ENCODE results near the gene CDH15.

CDH15 gene

DNA sequence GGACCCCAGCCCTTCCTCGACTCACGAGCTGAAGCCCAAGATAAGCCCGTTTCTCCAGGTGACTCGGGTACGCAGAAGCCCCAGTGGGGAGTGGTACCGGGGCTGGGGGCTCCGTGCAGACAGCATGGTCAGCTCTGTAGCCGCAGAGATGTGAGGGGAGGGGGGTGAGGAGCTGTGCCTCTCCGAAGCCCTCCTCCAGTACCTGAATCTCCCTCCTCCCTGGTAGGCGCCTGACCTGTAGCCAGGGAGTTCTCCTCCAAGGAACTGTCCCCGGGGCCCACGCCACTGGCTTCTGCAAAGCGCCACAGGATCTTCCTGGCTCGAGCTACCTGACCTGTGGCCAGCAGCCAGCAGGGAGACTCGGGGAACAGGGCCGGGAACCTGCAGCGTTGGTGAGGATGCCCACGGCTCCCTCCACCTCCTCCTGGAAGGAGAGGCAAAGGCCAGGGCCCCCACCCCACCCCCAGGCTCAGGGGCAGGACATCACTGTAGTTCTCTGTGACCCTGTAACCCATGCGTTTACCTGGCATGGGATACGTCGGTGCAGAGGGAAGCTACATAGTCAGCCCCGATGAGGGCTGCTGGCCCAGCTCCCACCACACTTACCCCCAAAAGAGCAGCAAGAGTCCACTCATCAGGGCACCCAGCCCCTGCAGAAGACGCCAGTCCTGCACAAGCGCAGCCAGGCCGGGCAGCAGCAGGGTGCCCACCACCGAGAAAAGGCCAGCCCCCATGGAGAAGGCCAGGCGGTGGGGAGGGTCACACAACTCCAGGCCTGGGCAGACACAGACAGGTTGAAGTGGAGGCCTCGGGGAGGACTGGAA is 27.1 kb downstream of the CDH15 start:
- FAIRE-seq (no peak), DNase-seq (ENCODE audit: low spot score) (no peak)

DNA sequence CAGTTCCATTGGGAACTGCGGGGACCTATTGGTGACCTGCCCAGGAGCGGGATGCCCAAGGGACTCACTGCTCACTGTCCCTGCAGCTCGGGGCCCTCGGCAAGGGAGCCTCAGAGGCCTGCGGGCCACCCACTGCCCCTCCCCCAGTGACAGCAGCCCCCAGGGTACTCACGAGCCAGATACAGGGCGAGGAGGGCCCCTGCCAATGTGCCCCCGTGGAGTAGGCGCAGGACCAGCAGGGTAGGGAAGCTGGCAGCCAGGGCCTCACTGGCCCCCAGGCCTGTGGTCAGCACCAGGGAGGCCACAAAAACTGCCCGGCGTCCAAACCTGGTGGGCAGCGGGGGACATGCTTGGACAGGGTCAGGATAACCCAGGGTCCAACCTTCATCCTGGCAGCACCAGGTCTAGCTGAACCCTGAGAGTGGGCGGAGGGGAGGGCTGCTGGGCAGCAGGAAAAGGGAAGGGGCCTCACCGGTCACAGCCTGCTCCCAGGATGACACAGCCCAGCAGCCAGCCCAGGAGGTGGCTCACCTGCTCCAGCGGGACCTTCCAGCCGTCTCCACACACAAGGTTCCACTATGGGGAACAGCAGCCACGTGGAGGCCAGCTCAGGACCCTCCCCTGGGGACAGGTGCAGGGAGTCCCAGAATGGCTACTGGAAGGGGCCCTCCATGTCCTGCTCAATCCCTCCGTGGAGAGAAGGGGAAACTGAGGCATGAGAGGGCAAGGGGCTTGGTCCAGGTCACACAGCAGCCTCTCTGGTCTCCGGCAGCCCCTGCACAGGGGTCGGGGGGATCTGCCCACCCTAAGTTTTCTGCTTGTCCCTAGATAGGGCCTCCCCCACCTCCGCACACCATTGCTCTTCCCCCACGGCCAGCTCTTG is 27.9 kb downstream of the CDH15 start:
- no peak for FAIRE-seq
- no peak for DNase-seq (ENCODE audit: low spot score)

- FAIRE-seq, result no peak
- DNase-seq (ENCODE audit: low spot score), result peak; percentile 8
These were observed 28.7 kb downstream of the CDH15 start, which contains the start of gene SLC22A31 for GRCh38 chr16:89200124-89200849. Gene SLC22A31, minus strand, starts transcription at chr16:89200537. Its CDS starts 36 bp downstream, at chr16:89200501.

DNA sequence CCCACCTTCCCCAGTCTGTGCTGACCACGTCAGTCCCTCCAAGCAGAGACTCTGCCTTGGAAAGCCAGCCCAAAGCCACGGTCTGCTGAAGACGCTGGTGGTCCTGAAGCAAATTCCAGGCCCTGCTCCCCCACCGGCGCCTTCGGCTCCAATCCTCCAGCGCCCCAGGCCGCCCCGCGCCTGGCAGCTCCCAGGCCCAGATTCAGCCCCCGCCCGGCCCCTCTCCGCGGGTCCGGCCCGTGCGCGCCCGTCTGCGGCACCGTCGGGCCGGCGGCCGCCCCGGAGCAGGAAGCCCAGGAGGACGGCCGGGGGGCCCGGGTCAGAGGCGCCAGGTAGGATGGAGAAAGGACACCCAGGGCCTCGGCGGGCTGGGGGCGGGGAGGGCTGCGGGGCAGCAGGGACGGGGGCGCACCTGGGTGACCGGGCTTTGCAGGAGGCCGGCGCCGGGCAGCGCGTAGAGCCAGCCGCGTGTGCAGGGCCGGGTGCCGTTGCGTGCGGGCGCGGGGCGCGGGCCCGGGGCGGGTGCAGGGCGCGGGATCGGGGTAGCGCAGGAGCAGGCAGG is 29.4 kb downstream of the CDH15 start:
- FAIRE-seq (no peak), DNase-seq (ENCODE audit: low spot score) (no peak)

DNA sequence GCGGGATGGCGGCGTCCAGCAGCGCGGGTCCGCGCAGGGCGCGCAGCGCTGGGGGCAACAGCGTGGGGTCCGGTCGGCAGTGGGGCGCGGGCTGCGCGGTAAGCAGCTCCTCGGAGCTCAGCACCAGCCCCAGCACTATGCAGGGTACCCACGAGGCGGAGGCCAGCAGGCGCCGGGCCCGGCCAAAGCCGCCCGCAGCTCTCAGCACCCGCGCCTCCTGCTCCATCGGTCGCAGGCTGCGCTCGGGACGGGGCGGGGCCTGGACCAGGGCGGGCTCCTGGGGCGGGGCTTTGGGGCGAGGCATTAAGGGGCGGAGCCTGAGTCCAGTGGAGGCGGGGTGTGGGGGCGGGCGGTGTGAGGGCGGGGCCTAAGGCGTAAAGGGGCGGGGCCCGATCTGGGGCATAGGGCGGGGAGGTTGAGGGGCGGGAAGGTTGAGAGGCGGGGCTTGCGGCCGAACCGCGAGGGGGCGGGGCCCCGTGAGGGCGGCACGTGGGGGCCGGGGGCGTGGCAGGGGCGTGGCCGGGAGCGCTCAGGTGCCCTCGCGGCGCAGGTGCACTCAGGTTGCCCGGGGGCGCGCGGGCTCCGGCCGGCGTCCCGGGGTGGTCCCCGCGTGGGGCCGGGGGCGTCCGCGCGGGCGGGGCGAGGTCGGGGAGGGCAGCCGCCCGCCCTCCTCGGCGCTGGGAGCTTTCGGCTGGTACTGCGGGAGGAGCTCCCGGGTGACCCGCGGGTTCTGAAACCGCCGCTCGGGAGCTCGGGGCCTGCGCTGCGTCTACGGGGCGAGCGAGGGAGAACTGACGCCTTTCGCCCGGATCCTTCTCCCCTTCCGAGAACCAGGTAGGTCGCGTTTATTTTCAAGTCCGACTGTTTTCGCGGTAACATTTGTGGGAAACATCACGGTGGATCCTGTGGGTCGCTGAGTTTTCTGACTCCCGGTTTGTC is 30.2 kb downstream of the CDH15 start:
- no peak for FAIRE-seq
- peak; percentile 25 for DNase-seq (ENCODE audit: low spot score)

DNA sequence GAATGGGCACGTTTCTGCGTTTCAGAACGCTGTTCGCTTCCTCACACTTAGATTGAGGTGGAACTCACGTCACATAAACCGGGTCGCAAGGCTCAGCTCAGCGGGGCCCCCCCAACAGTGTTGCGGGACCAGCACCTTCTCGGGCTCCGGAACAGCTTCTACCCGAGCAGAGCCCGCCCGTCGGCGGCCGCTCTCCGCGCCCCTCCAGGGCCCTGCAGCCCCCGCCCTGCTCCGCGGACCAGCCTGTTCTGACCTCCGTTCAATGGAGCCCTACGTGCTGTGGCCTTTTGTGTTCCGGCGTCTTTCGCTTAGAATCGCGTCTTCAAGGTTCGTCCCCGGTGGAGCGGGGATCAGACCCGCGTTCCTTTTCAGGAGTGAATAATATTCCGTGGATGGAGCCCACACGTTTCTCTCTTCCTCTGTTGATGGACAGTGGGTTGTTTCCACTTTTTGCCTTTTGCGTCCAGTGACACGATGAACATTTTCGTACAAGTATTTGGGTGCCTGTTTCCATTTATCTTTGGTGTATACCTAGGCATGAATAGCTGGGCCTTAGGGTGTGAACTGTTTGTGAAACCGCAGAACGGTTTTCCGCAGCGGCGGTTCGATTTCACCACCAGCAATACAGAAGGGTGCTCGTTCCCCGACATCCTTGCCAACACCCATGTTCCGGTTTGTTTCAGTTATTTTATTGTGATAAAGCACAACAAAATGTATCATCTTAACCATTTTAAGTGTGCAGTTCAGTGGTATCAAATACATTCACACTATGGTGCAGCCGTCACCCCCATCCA is 31.1 kb downstream of the CDH15 start:
- DNase-seq (ENCODE audit: low spot score) (no peak), FAIRE-seq (no peak)

DNA sequence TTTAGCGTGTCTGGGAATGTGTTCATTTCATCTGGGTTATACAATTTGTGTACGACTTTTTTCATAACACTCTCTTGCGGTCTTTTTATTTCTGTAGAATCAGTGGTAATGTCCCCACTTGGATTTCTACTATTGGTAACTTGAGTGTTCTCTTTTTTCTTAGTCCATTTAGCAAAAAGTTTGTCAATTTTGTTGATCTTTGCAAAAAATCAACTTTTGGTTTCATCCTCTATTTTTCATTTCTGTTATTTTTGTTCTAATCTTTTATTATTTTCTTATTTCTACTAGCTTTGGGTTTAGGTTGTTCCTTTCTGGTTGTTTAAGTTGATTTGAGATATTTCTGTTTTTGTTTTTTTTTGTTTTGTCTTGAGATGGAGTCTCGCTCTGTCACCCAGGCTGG is 36.4 kb downstream of the CDH15 start:
- FAIRE-seq, result no peak
- no peak for DNase-seq (ENCODE audit: low spot score)

GRCh38 chr16:89209522-89210044 is 38.0 kb downstream of the CDH15 start:
- no peak for DNase-seq (ENCODE audit: low spot score)
- FAIRE-seq, result no peak

GRCh38 chr16:89210165-89210903 is 38.8 kb downstream of the CDH15 start:
- FAIRE-seq (no peak), DNase-seq (ENCODE audit: low spot score) (no peak)

DNA sequence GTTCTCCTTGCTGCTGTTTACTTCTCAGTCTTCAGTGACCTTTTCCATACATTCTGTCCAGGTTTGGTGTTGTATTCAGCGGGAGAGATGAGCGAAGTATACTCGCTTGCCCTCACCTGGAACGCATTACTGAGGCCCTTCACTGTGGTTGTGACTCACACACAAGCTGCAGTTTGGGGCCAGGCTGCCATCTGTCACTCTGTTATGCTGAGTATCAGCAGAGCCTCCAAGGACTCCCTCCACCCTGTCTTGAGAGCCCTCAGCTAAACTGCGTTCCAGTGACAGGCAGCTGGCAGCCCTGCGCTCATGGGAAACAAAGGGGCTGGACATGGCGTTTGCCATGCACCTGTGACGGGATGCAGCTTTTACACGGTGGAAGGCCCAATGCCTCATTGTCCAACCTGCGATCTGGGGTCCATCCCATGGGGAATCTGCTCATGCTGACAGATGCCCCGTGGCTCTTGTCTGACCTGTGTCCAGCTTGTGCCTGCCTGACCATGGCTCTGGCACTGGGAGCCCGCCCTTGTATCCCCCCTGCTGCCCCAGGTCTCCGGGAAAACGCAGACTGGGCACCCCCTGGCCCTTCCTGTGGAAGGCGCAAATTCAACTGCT is 39.5 kb downstream of the CDH15 start:
- FAIRE-seq (peak; percentile 13), DNase-seq (ENCODE audit: low spot score) (no peak)

- FAIRE-seq (peak; percentile 59), DNase-seq (ENCODE audit: low spot score) (peak; percentile 74)
These were observed 45.0 kb downstream of the CDH15 start for GRCh38 chr16:89216315-89217137.

- no peak for FAIRE-seq
These were observed 45.5 kb downstream of the CDH15 start for GRCh38 chr16:89217138-89217387.

GRCh38 chr16:89217388-89218191 is 46.0 kb downstream of the CDH15 start, which contains the start of gene ZNF778:
Gene ZNF778, plus strand, starts transcription at chr16:89217703. Its CDS starts 3,425 bp downstream, at chr16:89221128.
- DNase-seq (ENCODE audit: low spot score), result peak; percentile 92
- FAIRE-seq, result peak; percentile 9

More at GRCh38 chr16:89217138-89217387, 45.5 kb downstream of the CDH15 start:
- DNase-seq (ENCODE audit: low spot score), result no peak

DNA sequence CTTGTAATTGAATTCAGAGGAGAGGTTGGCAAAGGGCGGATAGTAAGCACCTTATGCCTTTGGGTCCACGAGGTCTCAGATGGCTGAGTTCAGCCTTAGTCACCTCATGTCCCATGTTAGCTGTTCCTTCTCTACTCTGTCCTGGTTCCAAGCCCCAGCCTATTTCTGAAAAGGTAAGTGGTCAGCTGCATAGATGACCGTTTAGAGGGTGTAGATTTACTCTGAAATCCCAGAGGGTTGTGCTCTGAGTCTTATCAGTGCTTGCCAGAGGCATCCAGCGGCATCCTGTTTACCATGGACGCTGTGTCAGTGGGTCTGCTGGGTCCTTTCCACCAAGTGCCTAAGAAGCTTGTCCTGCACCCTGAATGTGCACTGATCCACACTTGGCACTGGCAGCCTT is 47.8 kb downstream of the CDH15 start:
- no peak for FAIRE-seq

DNA sequence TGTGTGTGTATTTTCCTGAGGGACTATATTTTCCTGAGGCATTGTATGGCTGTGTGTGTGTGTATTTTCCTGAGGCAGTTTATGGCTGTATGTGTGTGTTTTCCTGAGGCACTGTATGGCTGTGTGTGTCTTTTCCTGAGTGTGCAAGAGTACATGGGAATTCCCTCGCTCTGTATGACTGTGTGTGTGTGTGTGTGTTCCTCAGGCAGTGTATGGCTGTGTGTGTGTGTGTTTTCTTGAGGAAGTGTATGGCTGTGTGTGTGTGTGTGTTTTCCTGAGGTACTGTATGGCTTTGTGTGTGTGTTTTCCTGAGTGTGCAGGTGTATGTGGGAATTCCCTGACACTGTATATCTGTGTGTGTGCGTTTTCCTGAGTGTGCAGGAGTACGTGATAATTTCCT is 50.1 kb downstream of the CDH15 start:
- DNase-seq (ENCODE audit: low spot score), result no peak
- no peak for FAIRE-seq

More for the DNA sequence above, 47.8 kb downstream of the CDH15 start:
- no peak for DNase-seq (ENCODE audit: low spot score)

- no peak for FAIRE-seq
These were observed 51.4 kb downstream of the CDH15 start for GRCh38 chr16:89222931-89223330.

More at GRCh38 chr16:89222931-89223330, 51.4 kb downstream of the CDH15 start:
- no peak for DNase-seq (ENCODE audit: low spot score)

All from urothelium cell line (cell line).